H1 (cell line): ENCODE measurements around the gene S1PR3. TPM values are rescaled to one million over a fixed set of nuclear protein-coding genes. Genes with fewer than 3 reads are reported as not detected.
A peak's percentile ranks its signal among the peaks of the same experiment; 100 is the strongest.

Source experiments
- CTCF ChIA-PET: fragments of 300-600 bp; sonication (Branson Sonifier 250); formaldehyde crosslinking; loops from one replicate; lab custom pipeline; 2021; ENCODE audit not compliant: partially characterized antibody; lab: Charles Lee
- POLR2A ChIA-PET: fragments of 300-600 bp; sonication (Branson Sonifier 250); formaldehyde crosslinking; loops from one replicate; lab custom pipeline; 2021; ENCODE audit warnings: inconsistent platforms; ENCODE audit not compliant: partially characterized antibody; lab: Charles Lee
- DNase-seq, 2 experiments: peaks; one replicate each; pipeline versions ENCODE4 v3.0.0 to v3.0.0-alpha.2; 2010 to 2022; ENCODE audit warnings: low spot score in 2 of 2, low read depth in 1 of 2, mixed read lengths in 1 of 2
- FAIRE-seq: peaks from 2 replicates; lab custom pipeline; 2011; peaks lifted over from hg19 to GRCh38; lab: Jason Lieb, UNC
- H2AFZ ChIP-seq: 2 replicates; pipeline ENCODE4 v1.8.1; 2012; ENCODE audit warnings: low read length, inconsistent platforms
- H2AK5ac ChIP-seq: 2 replicates; pipeline ENCODE4 v1.6.1; 2013; ENCODE audit warnings: low read depth, low read length
- H2BK120ac ChIP-seq: replicated peaks from 2 replicates; pipeline ENCODE3; 2013; ENCODE audit warnings: low read depth, low read length, inconsistent platforms
- H2BK12ac ChIP-seq: 2 replicates; pipeline ENCODE4 v1.6.1; 2013; ENCODE audit warnings: low read depth, low read length
- H2BK15ac ChIP-seq: 2 replicates; pipeline ENCODE4 v1.6.1; 2013; ENCODE audit warnings: low read length
- H2BK20ac ChIP-seq: 2 replicates; pipeline ENCODE4 v1.6.1; 2013; ENCODE audit warnings: low read length
- H2BK5ac ChIP-seq: 2 replicates; pipeline ENCODE4 v1.6.1; 2013; ENCODE audit warnings: low read depth, low read length
- H3K14ac ChIP-seq: 2 replicates; pipeline ENCODE4 v1.6.1; 2013; ENCODE audit warnings: inconsistent platforms; ENCODE audit not compliant: insufficient read length
- H3K18ac ChIP-seq: 2 replicates; pipeline ENCODE4 v1.6.1; 2013; ENCODE audit warnings: low read length; ENCODE audit errors: extremely low read depth
- H3K23ac ChIP-seq: 2 replicates; pipeline ENCODE4 v1.6.1; 2013; ENCODE audit warnings: inconsistent platforms; ENCODE audit not compliant: insufficient read length
- H3K23me2 ChIP-seq: 2 replicates; pipeline ENCODE4 v1.6.1; 2013; ENCODE audit warnings: low read depth, low read length
- H3K27ac ChIP-seq: 2 replicates; pipeline ENCODE4 v1.6.1; 2011; ENCODE audit warnings: low read depth, low read length, inconsistent platforms
- H3K27me3 ChIP-seq, 4 experiments: replicated peaks in 1 of 4; 1 replicate in 1 of 4; 2 replicates in 3 of 4; pipeline versions ENCODE4 v1.6.1 to v1.8.1; 2011 to 2013; ENCODE audit warnings: low read length in 3 of 4, mild to moderate bottlenecking in 3 of 4, inconsistent platforms in 2 of 4, mixed read lengths in 2 of 4, moderate library complexity in 1 of 4; ENCODE audit not compliant: control insufficient read depth in 3 of 4, insufficient read depth in 3 of 4; ENCODE audit errors: extremely low read depth in 1 of 4
- H3K36me3 ChIP-seq, 4 experiments: 2 replicates each; pipeline versions ENCODE4 v1.6.1 to v1.8.1; 2011 to 2013; ENCODE audit warnings: mild to moderate bottlenecking in 4 of 4, low read length in 3 of 4, moderate library complexity in 2 of 4, control low read depth in 1 of 4, inconsistent platforms in 1 of 4; ENCODE audit not compliant: insufficient read depth in 4 of 4, control insufficient read depth in 2 of 4
- H3K4ac ChIP-seq: replicated peaks from 2 replicates; pipeline ENCODE3; 2013; ENCODE audit warnings: low read length, low read depth, mixed read lengths, inconsistent platforms; ENCODE audit not compliant: insufficient read length
- H3K4me1 ChIP-seq, 4 experiments: replicated peaks in 1 of 4; 1 replicate in 1 of 4; 2 replicates in 3 of 4; pipeline versions ENCODE4 v1.6.1 to v1.8.1; 2011 to 2013; ENCODE audit warnings: low read length in 3 of 4, inconsistent platforms in 2 of 4, mixed read lengths in 1 of 4; ENCODE audit not compliant: insufficient read depth in 4 of 4, control insufficient read depth in 3 of 4
- H3K4me2 ChIP-seq, 2 experiments: 2 replicates each; pipeline versions ENCODE4 v1.6.1 to v1.8.1; 2011 to 2013; ENCODE audit warnings: low read depth in 2 of 2, low read length in 2 of 2, control low read depth in 1 of 2, inconsistent platforms in 1 of 2, mild to moderate bottlenecking in 1 of 2; ENCODE audit not compliant: insufficient read depth in 1 of 2
- H3K4me3 ChIP-seq, 4 experiments: fragments of 200-600, 300-600 bp in 1 of 4; sonication (generic), shearing (Covaris generic), sonication (Bioruptor Twin) in 1 of 4; 2 replicates each; pipeline versions ENCODE4 v1.5.1 to v1.8.1; 2011 to 2016; ENCODE audit warnings: low read length in 4 of 4, low read depth in 3 of 4, control low read depth in 2 of 4, inconsistent platforms in 2 of 4, mild to moderate bottlenecking in 2 of 4, mixed read lengths in 1 of 4, moderate library complexity in 1 of 4; ENCODE audit not compliant: insufficient read depth in 2 of 4; ENCODE audit errors: extremely low read depth in 1 of 4
- H3K56ac ChIP-seq: replicated peaks from 2 replicates; pipeline ENCODE3; 2013; ENCODE audit warnings: low read depth, mild to moderate bottlenecking, mixed read lengths, low read length, inconsistent platforms; ENCODE audit not compliant: insufficient read length
- H3K79me1 ChIP-seq: 2 replicates; pipeline ENCODE4 v1.6.1; 2013; ENCODE audit warnings: low read depth, low read length, control low read depth
- H3K79me2 ChIP-seq, 2 experiments: 2 replicates each; pipeline versions ENCODE4 v1.6.1 to v1.8.1; 2012 to 2013; ENCODE audit warnings: low read length in 2 of 2, mild to moderate bottlenecking in 2 of 2, inconsistent platforms in 1 of 2; ENCODE audit not compliant: insufficient read depth in 2 of 2, control insufficient read depth in 1 of 2
- H3K9ac ChIP-seq, 4 experiments: replicated peaks in 1 of 4; 1 replicate in 1 of 4; 2 replicates in 3 of 4; pipeline versions ENCODE4 v1.6.1 to v1.8.1; 2011 to 2013; ENCODE audit warnings: low read depth in 3 of 4, low read length in 3 of 4, control low read depth in 2 of 4, mild to moderate bottlenecking in 2 of 4, moderate library complexity in 2 of 4, inconsistent platforms in 1 of 4; ENCODE audit errors: extremely low read depth in 1 of 4
- H3K9me3 ChIP-seq, 2 experiments: 2 replicates each; pipeline versions ENCODE4 v1.6.1 to v1.8.1; 2012 to 2013; ENCODE audit warnings: mild to moderate bottlenecking in 2 of 2, moderate library complexity in 2 of 2, control low read depth in 1 of 2, inconsistent platforms in 1 of 2, low read depth in 1 of 2, low read length in 1 of 2, mixed read lengths in 1 of 2; ENCODE audit not compliant: insufficient read depth in 2 of 2
- H4K20me1 ChIP-seq, 2 experiments: replicated peaks in 1 of 2; 2 replicates each; pipeline versions ENCODE3 to v1.8.1; 2011 to 2013; ENCODE audit warnings: inconsistent platforms in 2 of 2, low read length in 2 of 2, mild to moderate bottlenecking in 1 of 2; ENCODE audit not compliant: insufficient read depth in 2 of 2, control insufficient read depth in 1 of 2
- H4K5ac ChIP-seq: 2 replicates; pipeline ENCODE4 v1.6.1; 2013; ENCODE audit warnings: low read length, low read depth, mixed read lengths, inconsistent platforms; ENCODE audit not compliant: insufficient read length
- H4K8ac ChIP-seq: 2 replicates; pipeline ENCODE4 v1.8.0; 2013; ENCODE audit warnings: mild to moderate bottlenecking, moderate library complexity, low read length, inconsistent platforms; ENCODE audit not compliant: insufficient read depth; ENCODE audit errors: extremely low read depth
- H4K91ac ChIP-seq: replicated peaks from 2 replicates; pipeline ENCODE3; 2013; ENCODE audit warnings: low read length, mixed read lengths, inconsistent platforms; ENCODE audit not compliant: insufficient read length
- MAFK ChIP-seq: IDR thresholded peaks from 2 replicates; pipeline ENCODE4 v1.6.1; 2012; ENCODE audit warnings: low read depth, mild to moderate bottlenecking, improper control_type of control experiment, low read length
- WGBS, 2 experiments: shearing (Covaris generic) in 1 of 2; methylation state at CpG; one replicate each; pipeline versions ENCODE4 v1.1.6 to v1.1.7; 2013 to 2015; ENCODE audit warnings: low lambda C conversion rate in 2 of 2, mixed read lengths in 2 of 2, inconsistent platforms in 1 of 2, low coverage in 1 of 2, missing lambda C conversion rate in 1 of 2; ENCODE audit not compliant: insufficient replicate concordance in 2 of 2, insufficient coverage in 1 of 2, insufficient read length in 1 of 2; ENCODE audit errors: extremely low coverage in 1 of 2, missing lambda C conversion rate in 1 of 2; 5-methylcytosine and 5-hydroxymethylcytosine counted together
- polyA plus RNA-seq, 7 experiments: library from polyadenylated mRNA; depleted of rRNA in 3 of 7; stranded (reverse) in 5 of 7; unstranded in 2 of 7; fragments of >200 nt in 5 of 7; fragments of 200-250 nt in 2 of 7; gene quantifications; 1 replicate in 5 of 7; 2 replicates in 1 of 7; 4 replicates in 1 of 7; pipeline versions ENCODE4 v1.2.1 to v1.2.3, GENCODE V29; 2011 to 2013; ENCODE audit warnings: missing spikeins in 2 of 7, mixed read lengths in 2 of 7
- total RNA-seq: library from RNA; stranded (reverse); fragmentation: NEBNext Ultra II Directional; extraction: Animal tissue kit (Norgen Biotek cat#: 25700); gene quantifications from 2 replicates; pipeline ENCODE4 v1.2.1, GENCODE V29; 2021
- TF ChIP-seq, protein P1 (sequence below): IDR thresholded peaks from 2 replicates; pipeline ENCODE4 v1.6.1; 2012; ENCODE audit warnings: inconsistent platforms

S1PR3 gene
- total and polyA plus RNA-seq, 2 of the 8 experiments (the other 6 are each of a cell fraction or from before 2014, with no cell fraction given): 3.7 to 6.4 TPM

- peak overlapping the region; percentile 14 for H3K4ac ChIP-seq
- H3K56ac ChIP-seq: no peak overlapping the region
- no peak overlapping the region; a peak in 1 of 7 replicates for H3K9ac ChIP-seq
- peak overlapping the region; percentile 48; the same call in 1 of the 2 replicates for H2BK5ac ChIP-seq
- no peaks in the 10 kb centered on the region for H3K9me3 ChIP-seq
- no peak overlapping the region for H3K4me2 ChIP-seq
- peak overlapping the region; percentile 58 for H2AK5ac ChIP-seq
- H3K79me1 ChIP-seq: 0 out of 2 replicates have a peak, but pooled peaks cover 2% of the 10 kb centered on the region
- no peak overlapping the region for H3K23ac ChIP-seq
- H2BK15ac ChIP-seq: peak overlapping the region; percentile 53; the same call in 1 of the 2 replicates
- ChIA-PET CTCF (no interaction called here), POLR2A (no interaction called here)
- DNase-seq: peak in 1 of 2 experiments; percentile 14
- WGBS, 2 experiments: 64% methylated on average over 5 of the region's 5 CpGs; no CpG with 5 or more reads in 1 of the 2 experiments
- H3K18ac ChIP-seq: no peak overlapping the region
- TF ChIP-seq MAFK: peak; percentile 52; the same call in 1 of the 2 replicates
- TF ChIP-seq, protein P1, sequence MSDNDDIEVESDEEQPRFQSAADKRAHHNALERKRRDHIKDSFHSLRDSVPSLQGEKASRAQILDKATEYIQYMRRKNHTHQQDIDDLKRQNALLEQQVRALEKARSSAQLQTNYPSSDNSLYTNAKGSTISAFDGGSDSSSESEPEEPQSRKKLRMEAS: no peak
- H3K27me3 ChIP-seq: no peaks in the 10 kb centered on the region; a peak in 1 of 7 replicates
- H3K4me1 ChIP-seq: no peaks in the 10 kb centered on the region
- no peak overlapping the region for H4K8ac ChIP-seq
- H4K91ac ChIP-seq: peak overlapping the region; percentile 66
- peak overlapping the region; percentile 56 for H2BK120ac ChIP-seq
- 0 out of 2 replicates have a peak, but pooled peaks cover 1% of the 10 kb centered on the region for H3K23me2 ChIP-seq
- no peaks in the 10 kb centered on the region for H3K36me3 ChIP-seq
- H4K20me1 ChIP-seq: peaks cover 0 to 2% of the 10 kb centered on the region in 2 experiments
- no peak for FAIRE-seq
- H3K27ac ChIP-seq: no peak overlapping the region
- peaks cover 0 to 3% of the 10 kb centered on the region in 2 experiments; a peak in 1 of 4 replicates for H3K79me2 ChIP-seq
- H2BK12ac ChIP-seq: peak overlapping the region; percentile 1; the same call in 1 of the 2 replicates
- H2BK20ac ChIP-seq: 0 out of 2 replicates have a peak overlapping the region, but pooled peaks have one; percentile 73
- H4K5ac ChIP-seq: no peak overlapping the region
- H2AFZ ChIP-seq: no peak overlapping the region
- H3K14ac ChIP-seq: no peak overlapping the region
- no peak overlapping the region for H3K4me3 ChIP-seq
These were observed 43.4 kb upstream of the S1PR3 start for GRCh38 chr9:88947581-88948573.
